Thoracic aorta (tissue), 2 donors: Measurements from ENCODE around the gene LRRC49. TPM values are rescaled to one million over a fixed set of nuclear protein-coding genes. Genes with fewer than 3 reads are reported as not detected.
A peak's percentile ranks its signal among the peaks of the same experiment; 100 is the strongest.
"Not testable (repeated sequence)": the region's sequence is repeated elsewhere in the genome, so short reads cannot be mapped to it uniquely, and the experiment has no call there.

Experiments used
- ATAC-seq: fragments of 150-250 bp; one replicate; pipeline ENCODE4 v1.8.0; 2017; ENCODE audit warnings: low read depth; ENCODE audit not compliant: insufficient number of reproducible peaks, low FRiP score
- DNase-seq: peaks from one replicate; pipeline ENCODE4 v3.0.0-alpha.2; 2020; ENCODE audit warnings: low spot score
- H3K27ac ChIP-seq, 2 donors: fragments of 200-600 bp; sonication (generic); 1 replicate in 1 of 2; 2 replicates in 1 of 2; pipeline ENCODE4 v1.5.1; 2016; ENCODE audit warnings: mild to moderate bottlenecking in 2 of 2, moderate library complexity in 2 of 2
- H3K27me3 ChIP-seq: fragments of 200-600 bp; sonication (generic); replicated peaks from 2 replicates; pipeline ENCODE4 v1.6.0; 2016; ENCODE audit warnings: mild to moderate bottlenecking; ENCODE audit not compliant: insufficient read depth
- H3K36me3 ChIP-seq: fragments of 200-600 bp; sonication (generic); one replicate; pipeline ENCODE4 v1.5.1; 2016
- H3K4me1 ChIP-seq, 2 donors: fragments of 200-600 bp; sonication (generic); 1 replicate in 1 of 2; 2 replicates in 1 of 2; pipeline versions ENCODE4 v1.5.1 to v1.6.0; 2016; ENCODE audit warnings: low read depth in 2 of 2, mild to moderate bottlenecking in 1 of 2; ENCODE audit not compliant: control insufficient read depth in 1 of 2
- H3K4me3 ChIP-seq: fragments of 200-600 bp; sonication (generic); 2 replicates; pipeline ENCODE4 v1.5.1; 2016; ENCODE audit warnings: mild to moderate bottlenecking
- H3K9me3 ChIP-seq: fragments of 200-600 bp; sonication (generic); 2 replicates; pipeline ENCODE4 v1.5.1; 2016
- total RNA-seq, 2 donors: library from RNA; depleted of rRNA; stranded (reverse); fragments of >200 nt; gene quantifications; one replicate each; pipeline versions ENCODE4 v1.1.0 to v1.2.3, GENCODE V29; 2016
- TF ChIP-seq, protein P1 (sequence below): fragments of 200-600 bp; sonication (generic); IDR thresholded peaks from one replicate; pipeline ENCODE4 v1.5.1; 2019; ENCODE audit warnings: antibody characterized with exemption

LRRC49 gene
- total RNA-seq, 2 donors from 2014 or later: 8.9 to 9.4 TPM

DNA sequence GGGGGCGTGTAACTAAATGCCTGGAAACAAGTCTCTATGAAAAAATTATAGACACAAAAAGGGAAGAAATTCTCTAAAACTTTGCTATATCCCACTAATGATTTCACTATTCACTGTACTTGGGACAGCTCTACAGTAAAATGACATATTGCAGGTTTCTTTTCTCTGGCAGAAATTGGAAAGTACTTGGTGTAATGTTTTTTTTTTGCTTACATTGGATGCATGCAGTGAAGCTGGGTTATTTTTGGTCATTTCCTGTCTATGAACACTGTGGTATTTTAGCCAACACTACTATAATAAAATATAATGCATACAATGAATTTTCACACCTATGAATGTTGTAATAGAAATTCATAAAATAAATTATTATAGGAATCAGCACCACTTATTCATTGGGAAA lies 109.7 kb downstream of the LRRC49 start:
- peaks cover 3 to 24% of the 10 kb centered on the region in 2 donors for H3K4me1 ChIP-seq
- no peaks in the 10 kb centered on the region for H3K9me3 ChIP-seq
- no peaks in the 10 kb centered on the region for H3K36me3 ChIP-seq
- DNase-seq (no peak), ATAC-seq (no peak)
- H3K4me3 ChIP-seq: no peak overlapping the region
- TF ChIP-seq, protein P1, sequence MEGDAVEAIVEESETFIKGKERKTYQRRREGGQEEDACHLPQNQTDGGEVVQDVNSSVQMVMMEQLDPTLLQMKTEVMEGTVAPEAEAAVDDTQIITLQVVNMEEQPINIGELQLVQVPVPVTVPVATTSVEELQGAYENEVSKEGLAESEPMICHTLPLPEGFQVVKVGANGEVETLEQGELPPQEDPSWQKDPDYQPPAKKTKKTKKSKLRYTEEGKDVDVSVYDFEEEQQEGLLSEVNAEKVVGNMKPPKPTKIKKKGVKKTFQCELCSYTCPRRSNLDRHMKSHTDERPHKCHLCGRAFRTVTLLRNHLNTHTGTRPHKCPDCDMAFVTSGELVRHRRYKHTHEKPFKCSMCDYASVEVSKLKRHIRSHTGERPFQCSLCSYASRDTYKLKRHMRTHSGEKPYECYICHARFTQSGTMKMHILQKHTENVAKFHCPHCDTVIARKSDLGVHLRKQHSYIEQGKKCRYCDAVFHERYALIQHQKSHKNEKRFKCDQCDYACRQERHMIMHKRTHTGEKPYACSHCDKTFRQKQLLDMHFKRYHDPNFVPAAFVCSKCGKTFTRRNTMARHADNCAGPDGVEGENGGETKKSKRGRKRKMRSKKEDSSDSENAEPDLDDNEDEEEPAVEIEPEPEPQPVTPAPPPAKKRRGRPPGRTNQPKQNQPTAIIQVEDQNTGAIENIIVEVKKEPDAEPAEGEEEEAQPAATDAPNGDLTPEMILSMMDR: no peak
- H3K27ac ChIP-seq: peak overlapping the region in 1 of 2 donors; percentile 12
- no peaks in the 10 kb centered on the region for H3K27me3 ChIP-seq

DNA sequence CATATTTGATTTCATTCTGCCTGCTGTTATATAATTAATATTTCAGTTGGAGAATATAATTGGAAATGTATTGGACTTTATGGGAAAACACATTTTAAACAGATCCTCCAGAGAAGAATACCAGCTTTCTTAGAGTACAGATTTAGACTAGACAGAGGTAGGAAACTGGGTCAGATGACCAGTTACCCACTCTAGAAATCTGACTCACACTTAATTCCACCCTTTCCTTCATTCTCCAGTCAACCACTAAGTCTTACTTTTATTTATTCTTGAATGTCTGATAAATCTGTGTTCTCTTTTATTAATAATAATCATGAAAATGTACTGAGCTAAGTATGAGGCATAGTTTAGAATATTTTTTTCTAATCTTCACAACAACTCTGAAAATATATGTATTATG lies 110.7 kb downstream of the LRRC49 start:
- Histone ChIP-seq H3K36me3 (no peaks in the 10 kb centered on the region), H3K4me1 (peaks cover 3 to 24% of the 10 kb centered on the region in 2 donors), H3K27me3 (no peaks in the 10 kb centered on the region), H3K9me3 (no peaks in the 10 kb centered on the region), H3K4me3 (no peak overlapping the region), H3K27ac (peak overlapping the region; percentile 39 to 59)
- no peak for ATAC-seq
- TF ChIP-seq, protein P1: no peak
- DNase-seq: no peak

DNA sequence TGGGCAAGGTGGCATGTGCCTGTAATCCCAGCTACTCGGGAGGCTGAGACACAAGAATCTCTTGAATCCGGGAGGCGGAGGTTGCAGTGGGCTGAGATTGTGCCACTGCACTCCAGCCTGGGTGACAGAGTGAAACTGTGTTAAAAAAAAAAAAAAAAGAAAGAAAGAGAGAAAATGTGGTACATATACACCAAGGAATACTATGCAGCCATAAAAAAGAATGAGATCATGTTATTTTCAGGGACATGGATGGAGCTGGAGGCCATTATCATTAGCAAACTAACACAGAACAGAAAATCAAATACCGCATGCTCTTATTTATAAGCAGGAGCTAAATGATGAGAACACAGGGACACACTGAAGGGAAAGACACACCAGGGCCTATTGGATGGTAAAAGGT lies 111.9 kb downstream of the LRRC49 start:
- H3K9me3 ChIP-seq, H3K27me3 ChIP-seq, H3K4me3 ChIP-seq, DNase-seq, H3K27ac ChIP-seq, H3K36me3 ChIP-seq, ATAC-seq: not testable (repeated sequence)
- H3K4me1 ChIP-seq: peaks cover 3 to 24% of the 10 kb centered on the region in 2 donors

DNA sequence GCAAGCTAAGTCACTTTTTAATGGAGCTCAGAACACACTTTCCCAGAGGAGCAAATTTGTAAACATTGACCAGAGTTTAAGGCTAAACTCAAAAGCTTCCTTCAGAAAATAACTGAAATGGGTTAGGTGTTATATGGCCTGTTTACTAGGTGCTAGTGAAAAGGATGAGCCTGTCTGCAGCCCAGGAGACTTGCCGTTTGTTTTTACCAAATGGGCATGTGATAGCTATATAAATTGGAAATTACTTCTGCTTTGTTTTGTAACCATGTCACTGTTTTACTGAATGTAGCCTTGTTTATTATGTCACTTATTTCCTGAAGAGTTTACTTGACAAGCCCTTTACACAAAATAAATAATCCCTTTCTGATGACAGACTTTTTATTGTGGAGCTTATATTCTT lies 113.3 kb downstream of the LRRC49 start:
- Histone ChIP-seq H3K27me3 (no peaks in the 10 kb centered on the region), H3K4me1 (peaks cover 3 to 27% of the 10 kb centered on the region in 2 donors), H3K27ac (no peak overlapping the region), H3K9me3 (no peaks in the 10 kb centered on the region), H3K36me3 (no peaks in the 10 kb centered on the region), H3K4me3 (no peak overlapping the region)
- DNase-seq: no peak
- TF ChIP-seq, protein P1: no peak
- ATAC-seq: no peak

DNA sequence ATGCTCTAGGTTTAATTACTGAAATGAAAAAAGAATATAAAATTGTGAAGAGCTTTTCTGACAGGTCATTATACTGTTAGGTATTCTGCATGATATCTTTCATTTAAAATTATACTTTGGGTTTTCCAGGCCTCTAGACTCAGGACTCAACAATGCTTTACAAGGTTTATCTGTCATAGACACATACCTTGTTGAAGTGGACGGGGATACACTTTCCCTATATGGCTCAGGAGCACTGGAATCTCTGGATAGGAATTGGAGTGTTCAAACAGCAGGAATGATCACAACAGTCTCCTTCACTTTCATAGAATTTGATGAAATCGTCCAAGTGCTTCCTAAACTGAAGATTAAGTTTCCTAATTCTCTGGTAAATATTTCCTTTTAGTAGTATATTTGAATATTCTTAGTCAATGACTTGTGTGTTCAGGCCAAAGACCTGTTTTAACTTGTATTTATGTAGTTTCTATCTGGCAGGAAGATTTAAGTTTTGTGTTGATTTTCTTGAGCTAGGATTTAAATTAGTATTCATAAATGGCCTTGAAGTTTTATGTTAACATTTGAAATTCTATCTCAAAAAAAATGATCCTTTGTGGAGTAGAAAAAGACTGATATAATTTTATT lies 115.7 kb downstream of the LRRC49 start:
- Histone ChIP-seq H3K4me1 (peaks cover 0 to 13% of the 10 kb centered on the region in 2 donors), H3K36me3 (no peaks in the 10 kb centered on the region), H3K4me3 (no peak overlapping the region), H3K27ac (no peak overlapping the region), H3K27me3 (no peaks in the 10 kb centered on the region), H3K9me3 (no peaks in the 10 kb centered on the region)
- ATAC-seq: no peak
- TF ChIP-seq, protein P1: no peak
- no peak for DNase-seq

DNA sequence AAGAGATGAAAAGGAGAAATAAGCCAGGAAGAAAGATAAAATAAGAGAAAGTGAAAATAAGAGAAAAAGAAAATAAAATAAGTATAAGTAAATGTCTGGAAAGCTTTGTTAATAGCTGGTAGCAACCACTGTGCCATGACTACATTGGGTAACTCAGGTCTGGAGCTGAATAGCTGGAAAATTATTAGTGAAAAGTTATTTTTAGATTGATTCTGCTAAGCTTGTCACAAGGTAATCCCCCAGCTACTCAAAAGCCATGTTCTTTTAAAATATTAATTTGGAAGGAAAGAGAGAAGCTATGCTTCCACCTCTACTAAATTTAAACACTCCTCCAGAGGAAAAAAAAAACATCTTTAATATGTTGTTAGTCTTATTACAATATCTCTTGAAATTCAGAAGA lies 117.8 kb downstream of the LRRC49 start:
- Histone ChIP-seq H3K4me1 (peaks cover 0 to 6% of the 10 kb centered on the region in 2 donors), H3K36me3 (no peaks in the 10 kb centered on the region), H3K27ac (no peak overlapping the region), H3K27me3 (no peaks in the 10 kb centered on the region), H3K9me3 (no peaks in the 10 kb centered on the region), H3K4me3 (no peak overlapping the region)
- DNase-seq: no peak
- TF ChIP-seq, protein P1: no peak
- no peak for ATAC-seq
